Muscle of leg (tissue), 11 donors: ENCODE data around the gene COX4I1. TPM values are rescaled to one million over a fixed set of nuclear protein-coding genes. Genes with fewer than 3 reads are reported as not detected.

Source experiments
- DNase-seq: peaks from one replicate; pipeline ENCODE4 v3.0.0; 2013
- H3K27ac ChIP-seq: one replicate; pipeline ENCODE4 v1.5.1; 2013; ENCODE audit warnings: mild to moderate bottlenecking, low read length, control low read depth
- H3K27me3 ChIP-seq: one replicate; pipeline ENCODE4 v1.6.1; 2013; ENCODE audit warnings: low read length; ENCODE audit not compliant: control insufficient read depth, insufficient read depth
- H3K36me3 ChIP-seq: one replicate; pipeline ENCODE4 v1.6.1; 2013; ENCODE audit warnings: low read length; ENCODE audit not compliant: control insufficient read depth, insufficient read depth
- H3K4me1 ChIP-seq: one replicate; pipeline ENCODE4 v1.6.1; 2013; ENCODE audit warnings: low read length; ENCODE audit not compliant: control insufficient read depth, insufficient read depth
- H3K4me3 ChIP-seq: one replicate; pipeline ENCODE4 v1.5.1; 2013; ENCODE audit warnings: low read length, control low read depth
- H3K9me3 ChIP-seq: replicated peaks from 2 replicates; pipeline ENCODE4 v1.6.1; 2013; ENCODE audit warnings: low read depth, low read length; ENCODE audit not compliant: control insufficient read depth
- WGBS: methylation state at CpG from one replicate; pipeline ENCODE4 v1.1.5; 2013; ENCODE audit warnings: missing lambda C conversion rate; ENCODE audit not compliant: insufficient coverage; 5-methylcytosine and 5-hydroxymethylcytosine counted together
- polyA plus RNA-seq, 8 donors: library from polyadenylated mRNA; unstranded; fragments of 120-200 nt; gene quantifications; one replicate each; pipeline versions ENCODE4 v1.2.1 to v1.2.3, GENCODE V29; 2013; ENCODE audit warnings: inconsistent platforms in 1 of 8, low replicate concordance in 1 of 8; ENCODE audit not compliant: insufficient read length in 8 of 8, insufficient read depth in 1 of 8
- total RNA-seq: library from RNA; stranded (reverse); fragments of 120-200 nt; gene quantifications from one replicate; pipeline ENCODE4 v1.2.4, GENCODE V29; 2013

COX4I1 gene
- total and polyA plus RNA-seq, 9 donors, result 440 to 555 (median 479) TPM

DNA sequence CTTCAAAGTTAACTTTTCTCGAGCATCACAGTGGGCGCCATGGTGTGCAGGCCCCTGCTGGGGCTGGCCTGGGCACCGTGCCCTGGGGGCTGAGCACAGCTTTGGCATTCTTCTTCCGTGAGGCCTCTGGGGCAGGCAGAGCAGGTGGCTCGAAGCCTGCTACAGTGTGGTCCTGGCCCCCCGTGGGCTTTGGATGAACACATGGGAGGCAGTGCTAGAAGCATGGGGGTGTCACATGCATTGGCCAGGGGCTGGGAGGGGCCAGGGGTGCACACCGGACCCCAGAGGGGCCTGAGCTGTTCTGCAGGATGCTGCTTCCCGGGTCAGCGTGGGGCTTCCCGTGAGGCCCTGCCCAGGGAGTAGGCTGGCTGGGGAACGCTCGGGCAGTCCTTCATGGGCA is 36.5 kb upstream of the COX4I1 start:
- H3K4me1 ChIP-seq, result no peaks in the 10 kb centered on the region
- DNase-seq, result no peak
- H3K4me3 ChIP-seq, result no peak overlapping the region
- H3K36me3 ChIP-seq, result no peaks in the 10 kb centered on the region
- H3K9me3 ChIP-seq, result no peaks in the 10 kb centered on the region
- 72% methylated on average over 12 of the region's 12 CpGs for WGBS
- peaks cover 47% of the 10 kb centered on the region for H3K27me3 ChIP-seq
- no peak overlapping the region for H3K27ac ChIP-seq

DNA sequence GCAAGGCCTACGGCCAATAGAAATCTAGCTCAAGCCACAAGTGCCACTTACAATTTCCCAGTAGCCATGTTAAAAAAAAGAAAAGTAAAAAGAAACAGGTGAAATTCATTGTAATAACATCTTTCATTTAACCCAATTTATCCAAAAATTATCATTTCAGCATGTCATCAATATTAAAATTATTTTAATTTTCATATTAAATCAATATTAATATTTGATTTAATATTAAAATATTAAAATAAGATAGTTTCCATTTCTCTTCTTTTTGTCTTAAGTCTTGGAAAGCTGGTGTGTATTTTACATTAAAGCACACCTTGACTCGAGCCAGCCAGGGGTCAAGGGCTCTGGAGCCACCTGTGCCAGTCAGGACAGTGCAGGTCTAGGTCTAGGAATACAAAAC is 35.9 kb upstream of the COX4I1 start:
- H3K36me3 ChIP-seq, result no peaks in the 10 kb centered on the region
- no peak for DNase-seq
- no peak overlapping the region for H3K4me3 ChIP-seq
- H3K4me1 ChIP-seq, result no peaks in the 10 kb centered on the region
- no peaks in the 10 kb centered on the region for H3K9me3 ChIP-seq
- H3K27ac ChIP-seq, result no peak overlapping the region
- WGBS, result 86% methylated on average over 1 of the region's 2 CpGs
- peaks cover 44% of the 10 kb centered on the region for H3K27me3 ChIP-seq

DNA sequence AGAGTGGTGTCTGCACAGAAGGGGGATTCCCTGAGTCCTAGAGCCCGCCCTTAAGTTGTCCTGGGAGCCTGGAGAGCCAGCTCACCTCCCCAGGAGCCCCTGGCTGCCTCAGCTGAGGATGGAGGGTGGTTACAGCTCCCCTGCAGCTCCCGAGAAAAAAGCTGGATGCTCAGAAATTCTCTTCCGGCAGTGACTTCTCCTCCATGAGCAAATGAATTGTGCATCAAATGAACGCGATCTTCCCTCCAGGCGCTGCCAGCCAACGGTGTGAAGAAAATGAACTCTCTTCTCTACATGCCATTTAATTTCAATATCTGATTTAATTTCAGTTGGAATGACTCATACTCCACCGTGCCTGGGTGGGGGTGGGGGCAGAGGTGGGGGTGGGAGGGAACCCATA is 34.3 kb upstream of the COX4I1 start:
- Histone ChIP-seq H3K9me3 (no peaks in the 10 kb centered on the region), H3K36me3 (no peaks in the 10 kb centered on the region), H3K27me3 (peaks cover 28% of the 10 kb centered on the region), H3K4me1 (no peaks in the 10 kb centered on the region), H3K27ac (no peak overlapping the region), H3K4me3 (no peak overlapping the region)
- DNase-seq, result no peak
- WGBS, result 25% methylated on average over 2 of the region's 8 CpGs

DNA sequence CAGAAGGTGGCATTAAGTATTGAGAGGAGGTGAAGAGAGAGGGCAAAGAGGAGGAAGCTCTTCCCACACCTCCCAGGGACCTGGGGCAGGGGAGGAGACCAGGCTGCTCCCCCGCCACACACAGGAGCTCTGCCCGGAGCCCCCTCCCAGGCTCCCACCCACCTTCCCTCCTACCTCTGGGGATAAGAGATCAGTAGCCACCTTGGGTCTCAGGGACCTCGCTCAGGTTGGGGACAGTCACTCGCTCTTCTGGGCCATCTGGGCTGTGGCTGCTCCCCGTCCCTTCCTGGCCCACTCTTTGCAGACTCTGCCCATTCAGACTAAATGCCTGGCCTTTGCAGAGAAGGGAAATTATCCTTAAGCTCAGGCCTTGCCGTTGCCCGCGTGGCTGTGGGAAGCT is 33.7 kb upstream of the COX4I1 start:
- Histone ChIP-seq H3K27ac (no peak overlapping the region), H3K36me3 (no peaks in the 10 kb centered on the region), H3K4me3 (no peak overlapping the region), H3K9me3 (no peaks in the 10 kb centered on the region), H3K4me1 (no peaks in the 10 kb centered on the region), H3K27me3 (peaks cover 22% of the 10 kb centered on the region)
- DNase-seq, result no peak
- 67% methylated on average over 2 of the region's 8 CpGs for WGBS

DNA sequence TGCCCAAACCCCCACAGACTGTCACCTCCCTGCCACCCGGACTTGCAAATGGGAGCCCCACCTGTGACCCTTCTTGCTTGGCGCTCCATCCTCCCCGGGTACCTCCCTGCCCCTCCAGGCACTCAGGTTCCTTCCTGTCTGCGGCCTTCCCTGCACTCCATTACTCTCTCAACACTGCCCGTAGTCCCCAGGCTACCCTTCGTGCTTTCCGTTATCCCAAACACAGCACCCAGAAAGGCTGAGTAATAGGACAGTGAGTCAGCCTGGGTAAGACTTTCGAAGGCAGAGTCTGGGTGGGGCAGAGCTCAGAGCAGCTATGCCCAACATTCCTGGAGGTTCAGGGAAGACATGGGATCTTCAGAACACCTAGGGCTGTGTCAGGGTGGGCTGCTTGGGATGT is 32.0 kb upstream of the COX4I1 start:
- no peaks in the 10 kb centered on the region for H3K4me1 ChIP-seq
- no peaks in the 10 kb centered on the region for H3K9me3 ChIP-seq
- no peak for DNase-seq
- H3K36me3 ChIP-seq, result no peaks in the 10 kb centered on the region
- no peak overlapping the region for H3K4me3 ChIP-seq
- peaks cover 15% of the 10 kb centered on the region for H3K27me3 ChIP-seq
- H3K27ac ChIP-seq, result no peak overlapping the region
- 74% methylated on average over 5 of the region's 8 CpGs for WGBS

DNA sequence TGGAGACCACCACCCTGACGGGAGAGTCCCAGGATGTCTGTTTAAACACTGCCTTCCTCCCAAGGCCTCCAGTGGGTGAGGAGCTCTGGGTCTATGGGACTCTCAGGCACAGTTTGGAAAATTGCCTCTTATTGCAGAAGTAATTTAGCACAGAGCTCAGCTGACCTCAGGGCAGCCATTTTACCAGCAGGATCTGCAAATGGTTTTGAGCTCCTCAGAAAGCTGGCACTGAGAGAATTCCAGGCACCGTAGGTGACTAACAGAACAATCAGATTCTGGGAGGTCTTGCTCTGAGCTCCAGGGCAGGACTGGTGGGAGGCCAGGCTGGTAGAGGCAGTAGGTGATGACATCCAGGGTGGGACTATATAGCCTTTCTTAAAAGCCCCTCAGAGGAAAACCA is 31.3 kb upstream of the COX4I1 start:
- no peak for DNase-seq
- Histone ChIP-seq H3K36me3 (no peaks in the 10 kb centered on the region), H3K27ac (no peak overlapping the region), H3K4me1 (no peaks in the 10 kb centered on the region), H3K4me3 (no peak overlapping the region), H3K27me3 (peaks cover 15% of the 10 kb centered on the region), H3K9me3 (no peaks in the 10 kb centered on the region)
- 22% methylated on average over 1 of the region's 2 CpGs for WGBS

DNA sequence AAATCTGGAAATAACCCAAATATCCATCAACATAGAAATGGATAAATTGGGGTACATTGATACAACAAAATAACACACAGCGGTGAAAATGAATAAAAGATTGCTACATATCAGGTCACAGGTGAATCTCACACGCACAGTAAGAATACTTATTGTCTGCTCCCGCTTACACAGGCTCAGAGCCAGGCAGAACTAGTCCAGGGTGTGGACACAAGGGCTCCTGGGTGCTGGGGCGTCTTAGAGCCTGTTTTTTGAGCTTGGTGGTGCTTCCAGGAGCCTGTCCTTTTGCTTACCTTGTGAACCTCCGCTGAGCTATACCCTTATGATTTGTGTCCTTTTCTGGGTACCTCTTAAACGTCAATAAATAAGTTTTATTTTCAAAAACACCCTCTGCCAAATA is 28.8 kb upstream of the COX4I1 start:
- H3K4me3 ChIP-seq, result no peak overlapping the region
- DNase-seq, result no peak
- peaks cover 8% of the 10 kb centered on the region for H3K27me3 ChIP-seq
- H3K9me3 ChIP-seq, result no peaks in the 10 kb centered on the region
- H3K36me3 ChIP-seq, result no peaks in the 10 kb centered on the region
- no peak overlapping the region for H3K27ac ChIP-seq
- H3K4me1 ChIP-seq, result no peaks in the 10 kb centered on the region
- WGBS, result 100% methylated on average over 1 of the region's 6 CpGs

DNA sequence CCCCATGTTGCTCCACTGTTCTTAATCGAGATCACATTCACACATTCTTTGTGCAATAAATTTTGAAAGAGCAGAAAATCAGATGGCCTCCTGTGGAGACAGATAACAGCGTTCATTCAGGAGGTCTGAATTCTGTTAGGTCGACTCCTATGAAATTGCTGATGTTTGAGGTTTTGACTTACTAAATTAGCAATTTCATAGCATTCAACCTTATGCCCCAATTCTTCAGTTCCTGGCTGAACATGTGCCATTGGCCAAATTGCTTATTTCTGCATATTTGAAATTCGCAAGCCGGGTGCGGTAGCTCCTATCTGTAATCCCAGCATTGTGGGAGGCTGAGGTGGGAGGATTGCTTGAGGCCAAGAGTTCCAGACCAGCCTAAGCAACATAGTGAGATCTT is 26.5 kb upstream of the COX4I1 start:
- H3K9me3 ChIP-seq, result no peaks in the 10 kb centered on the region
- H3K36me3 ChIP-seq, result peaks cover 10% of the 10 kb centered on the region
- no CpG with 5 or more reads among the region's 6 CpGs for WGBS
- H3K27me3 ChIP-seq, result no peaks in the 10 kb centered on the region
- H3K27ac ChIP-seq, result no peak overlapping the region
- H3K4me3 ChIP-seq, result no peak overlapping the region
- no peaks in the 10 kb centered on the region for H3K4me1 ChIP-seq
- DNase-seq, result no peak

DNA sequence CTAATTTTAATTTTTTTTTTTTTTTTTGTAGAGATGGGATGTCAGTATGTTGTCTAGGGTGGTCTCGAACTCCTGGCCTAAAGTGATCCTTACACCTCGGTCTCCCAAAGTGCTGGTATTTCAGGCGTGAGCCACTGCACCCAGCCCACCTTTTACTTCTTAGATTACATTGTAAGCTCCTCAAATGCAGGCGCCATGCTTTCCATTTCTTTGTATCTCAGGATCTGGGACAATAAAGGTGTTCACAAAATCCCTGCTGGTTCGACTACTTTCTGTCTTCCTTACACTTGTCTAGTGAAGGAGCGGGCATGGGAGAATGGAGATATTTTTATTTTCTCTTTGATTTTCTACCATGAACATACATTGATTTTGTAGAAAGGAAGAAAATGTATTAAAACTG is 25.4 kb upstream of the COX4I1 start:
- no peak overlapping the region for H3K27ac ChIP-seq
- H3K9me3 ChIP-seq, result no peaks in the 10 kb centered on the region
- H3K4me3 ChIP-seq, result no peak overlapping the region
- WGBS, result no CpG with 5 or more reads among the region's 6 CpGs
- no peaks in the 10 kb centered on the region for H3K27me3 ChIP-seq
- no peak for DNase-seq
- H3K4me1 ChIP-seq, result no peaks in the 10 kb centered on the region
- H3K36me3 ChIP-seq, result peaks cover 20% of the 10 kb centered on the region

DNA sequence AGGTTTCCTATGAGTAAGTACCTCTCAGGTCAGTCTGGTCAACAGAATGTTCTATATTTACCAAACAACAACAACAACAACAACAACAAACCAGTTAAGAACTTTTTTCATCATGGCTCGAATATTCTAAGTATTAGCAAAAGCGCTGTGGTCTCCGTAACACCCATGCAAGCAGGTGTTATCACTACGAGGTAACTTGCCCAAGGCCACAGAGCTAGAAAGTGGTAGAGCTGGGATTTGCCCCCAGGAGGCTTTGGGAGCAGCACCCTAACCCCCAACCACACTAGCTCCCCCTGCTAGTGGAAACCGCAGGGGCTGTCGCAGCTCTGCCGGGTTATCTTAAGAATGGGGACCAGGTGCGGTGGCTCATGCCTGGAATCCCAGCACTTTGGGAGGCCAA is 24.7 kb upstream of the COX4I1 start:
- Histone ChIP-seq H3K4me3 (no peak overlapping the region), H3K27me3 (no peaks in the 10 kb centered on the region), H3K36me3 (peaks cover 26% of the 10 kb centered on the region), H3K4me1 (no peaks in the 10 kb centered on the region), H3K9me3 (no peaks in the 10 kb centered on the region), H3K27ac (no peak overlapping the region)
- WGBS, result 95% methylated on average over 4 of the region's 8 CpGs
- DNase-seq, result no peak

DNA sequence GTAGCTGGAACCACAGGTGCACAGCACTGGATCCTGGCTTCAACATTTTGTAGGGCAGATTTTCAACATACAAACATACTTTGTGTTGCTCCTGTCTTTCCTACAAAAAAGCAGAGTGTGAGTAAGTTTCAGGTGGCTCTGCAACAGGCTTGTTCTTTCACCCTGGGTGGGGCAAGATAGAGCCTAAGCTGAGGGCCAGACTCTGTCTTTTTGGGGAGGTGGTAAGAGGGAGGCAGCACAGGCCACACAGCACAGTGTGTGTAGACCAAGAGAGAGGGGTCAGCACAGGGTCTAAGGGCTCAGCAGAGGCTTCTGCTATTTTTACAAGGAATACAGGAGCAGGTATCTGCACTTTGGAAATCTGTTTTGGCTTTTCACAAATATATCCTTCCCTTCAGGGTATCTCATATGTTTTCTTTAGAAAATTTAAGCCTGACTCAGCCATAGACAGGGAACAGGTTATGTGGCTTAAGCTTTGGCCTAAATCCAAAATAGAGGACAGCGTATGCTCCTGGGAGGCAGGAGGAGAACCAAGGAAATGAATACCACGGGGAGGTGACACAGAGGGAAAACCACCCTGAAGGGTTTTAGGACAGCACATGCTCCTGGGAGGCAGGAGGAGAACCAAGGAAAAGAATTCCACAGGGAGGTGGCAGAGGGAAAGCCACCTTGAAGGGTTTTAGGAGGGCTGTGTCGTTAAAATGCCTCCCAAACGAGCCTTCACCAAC is 21.7 kb upstream of the COX4I1 start:
- H3K4me3 ChIP-seq, result no peak overlapping the region
- WGBS, result 45% methylated on average over 3 of the region's 4 CpGs
- H3K27me3 ChIP-seq, result no peaks in the 10 kb centered on the region
- H3K4me1 ChIP-seq, result peaks cover 6% of the 10 kb centered on the region
- no peak for DNase-seq
- peak overlapping the region; percentile 20 for H3K27ac ChIP-seq
- peaks cover 47% of the 10 kb centered on the region for H3K36me3 ChIP-seq
- no peaks in the 10 kb centered on the region for H3K9me3 ChIP-seq
